HFFc6 (cell line): ENCODE results near the gene HEMGN. TPM values are rescaled to one million over a fixed set of nuclear protein-coding genes. Genes with fewer than 3 reads are reported as not detected.
"Not testable (repeated sequence)": the region's sequence is repeated elsewhere in the genome, so short reads cannot be mapped to it uniquely, and the experiment has no call there.

Experiments used
- DNase-seq: peaks from one replicate; pipeline ENCODE4 v3.0.0-alpha.2; 2018
- H3K27ac Mint-ChIP-seq: 2 replicates; pipeline ENCODE4 v1.8.0; 2020; ENCODE audit warnings: mild to moderate bottlenecking, mixed read lengths
- H3K27me3 Mint-ChIP-seq: 2 replicates; pipeline ENCODE4 v1.8.0; 2021; ENCODE audit warnings: mild to moderate bottlenecking, moderate library complexity, mixed read lengths; ENCODE audit not compliant: insufficient read depth
- H3K36me3 Mint-ChIP-seq: 2 replicates; pipeline ENCODE4 v1.8.0; 2021; ENCODE audit warnings: low read depth, mixed read lengths
- H3K4me1 Mint-ChIP-seq: 2 replicates; pipeline ENCODE4 v1.8.0; 2020; ENCODE audit warnings: low read depth, mixed read lengths
- H3K4me3 Mint-ChIP-seq: 2 replicates; pipeline ENCODE4 v1.8.0; 2020; ENCODE audit warnings: mild to moderate bottlenecking, moderate library complexity, mixed read lengths
- H3K9me3 Mint-ChIP-seq: 2 replicates; pipeline ENCODE4 v1.8.0; 2020; ENCODE audit warnings: mild to moderate bottlenecking, mixed read lengths
- CTCF ChIP-seq: fragments of 200-600 bp; sonication (generic); IDR thresholded peaks from 2 replicates; pipeline ENCODE4 v1.5.0; 2021; ENCODE audit warnings: antibody characterized with exemption, mild to moderate bottlenecking
- total RNA-seq, 6 experiments: library from RNA; stranded (reverse); fragmentation: NEBNext Ultra II Directional; extraction: Animal tissue kit (Norgen Biotek cat#: 25700); gene quantifications; 2 replicates in 1 of 6; 3 replicates in 5 of 6; pipeline ENCODE4 v1.2.3, GENCODE V29; 2021

HEMGN gene
- total RNA-seq, 6 experiments from 2014 or later: not detected

GRCh38 chr9:97980479-97980803 is 42.5 kb upstream of the HEMGN start:
- no peak overlapping the region for H3K27ac Mint-ChIP-seq
- no peak for TF ChIP-seq CTCF
- peaks cover 1% of the 10 kb centered on the region; the same call in 1 of the 2 replicates for H3K27me3 Mint-ChIP-seq
- no peak overlapping the region for H3K4me3 Mint-ChIP-seq
- peaks cover 19% of the 10 kb centered on the region for H3K4me1 Mint-ChIP-seq
- H3K36me3 Mint-ChIP-seq: no peaks in the 10 kb centered on the region; the same call in 1 of the 2 replicates
- H3K9me3 Mint-ChIP-seq: peaks cover under 1% of the 10 kb centered on the region; the same call in 1 of the 2 replicates
- no peak for DNase-seq

- peaks cover 17% of the 10 kb centered on the region for H3K4me1 Mint-ChIP-seq
- H3K9me3 Mint-ChIP-seq: peaks cover 5% of the 10 kb centered on the region
- no peak for TF ChIP-seq CTCF
- peaks cover 4% of the 10 kb centered on the region; the same call in 1 of the 2 replicates for H3K36me3 Mint-ChIP-seq
- no peak for DNase-seq
- H3K4me3 Mint-ChIP-seq: no peak overlapping the region
- peaks cover 3% of the 10 kb centered on the region for H3K27me3 Mint-ChIP-seq
- H3K27ac Mint-ChIP-seq: no peak overlapping the region
Measured at GRCh38 chr9:97979788-97980478, 42.0 kb upstream of the HEMGN start.

- peaks cover 6% of the 10 kb centered on the region for H3K9me3 Mint-ChIP-seq
- no peak for DNase-seq
- H3K27ac Mint-ChIP-seq: no peak overlapping the region
- H3K4me1 Mint-ChIP-seq: peaks cover 17% of the 10 kb centered on the region
- TF ChIP-seq CTCF: no peak
- peaks cover 6% of the 10 kb centered on the region for H3K27me3 Mint-ChIP-seq
- no peak overlapping the region for H3K4me3 Mint-ChIP-seq
- H3K36me3 Mint-ChIP-seq: peaks cover 4% of the 10 kb centered on the region; the same call in 1 of the 2 replicates
Measured at GRCh38 chr9:97978371-97979130, 40.6 kb upstream of the HEMGN start.

GRCh38 chr9:97976633-97977032 is 38.7 kb upstream of the HEMGN start:
- not testable (repeated sequence) for H3K4me1 Mint-ChIP-seq, H3K27ac Mint-ChIP-seq, DNase-seq, H3K9me3 Mint-ChIP-seq, H3K4me3 Mint-ChIP-seq, H3K36me3 Mint-ChIP-seq
- H3K27me3 Mint-ChIP-seq: peaks cover 14% of the 10 kb centered on the region

GRCh38 chr9:97975376-97975775 is 37.4 kb upstream of the HEMGN start:
- no peak overlapping the region for H3K4me3 Mint-ChIP-seq
- H3K9me3 Mint-ChIP-seq: peaks cover 6% of the 10 kb centered on the region
- peaks cover 4% of the 10 kb centered on the region; the same call in 1 of the 2 replicates for H3K36me3 Mint-ChIP-seq
- H3K27me3 Mint-ChIP-seq: peaks cover 18% of the 10 kb centered on the region
- DNase-seq: no peak
- H3K4me1 Mint-ChIP-seq: no peaks in the 10 kb centered on the region
- TF ChIP-seq CTCF: no peak
- no peak overlapping the region for H3K27ac Mint-ChIP-seq

- Mint-ChIP-seq H3K36me3 (peaks cover 4% of the 10 kb centered on the region; the same call in 1 of the 2 replicates), H3K4me3 (no peak overlapping the region), H3K9me3 (peaks cover 6% of the 10 kb centered on the region), H3K4me1 (no peaks in the 10 kb centered on the region), H3K27ac (no peak overlapping the region), H3K27me3 (peaks cover 29% of the 10 kb centered on the region)
- no peak for DNase-seq
- TF ChIP-seq CTCF: no peak
Measured at GRCh38 chr9:97972753-97973152, 34.8 kb upstream of the HEMGN start.
